Activated CD4-positive, alpha-beta T cell treated with anti-CD3 and anti-CD28 coated beads for 24 hours (primary cell): ENCODE data around the gene CCDC154.
"Not testable (repeated sequence)": the region's sequence is repeated elsewhere in the genome, so short reads cannot be mapped to it uniquely, and the experiment has no call there.

ENCODE experiments used
- DNase-seq, 2 donors: peaks; one replicate each; pipeline ENCODE4 v3.0.0-alpha.2; 2020; ENCODE audit warnings: low read depth in 2 of 2

The CCDC154 gene

GRCh38 chr16:1455190-1456171 is 11.1 kb upstream of the CCDC154 start:
- DNase-seq = no peak

DNA sequence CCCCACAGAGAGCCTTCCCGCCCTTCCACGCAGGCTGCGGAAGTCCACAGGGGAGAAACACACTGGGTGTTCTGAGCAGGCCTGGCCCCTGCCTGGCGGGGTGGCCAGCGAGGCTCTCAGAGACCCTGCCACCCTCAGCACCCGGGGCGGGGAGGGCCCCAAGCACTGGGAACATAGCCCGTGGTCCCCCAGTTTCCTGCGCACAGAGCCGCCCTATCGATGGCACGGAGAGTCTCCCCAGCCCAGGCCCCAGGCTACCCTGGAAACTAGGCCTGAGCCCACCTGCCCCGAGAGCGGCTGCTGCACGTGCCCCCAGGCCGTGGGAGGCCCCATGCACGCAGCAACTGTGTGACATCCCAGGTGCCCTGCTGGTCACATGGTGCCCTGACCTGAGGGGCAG is 10.2 kb upstream of the CCDC154 start:
- no peak for DNase-seq

DNA sequence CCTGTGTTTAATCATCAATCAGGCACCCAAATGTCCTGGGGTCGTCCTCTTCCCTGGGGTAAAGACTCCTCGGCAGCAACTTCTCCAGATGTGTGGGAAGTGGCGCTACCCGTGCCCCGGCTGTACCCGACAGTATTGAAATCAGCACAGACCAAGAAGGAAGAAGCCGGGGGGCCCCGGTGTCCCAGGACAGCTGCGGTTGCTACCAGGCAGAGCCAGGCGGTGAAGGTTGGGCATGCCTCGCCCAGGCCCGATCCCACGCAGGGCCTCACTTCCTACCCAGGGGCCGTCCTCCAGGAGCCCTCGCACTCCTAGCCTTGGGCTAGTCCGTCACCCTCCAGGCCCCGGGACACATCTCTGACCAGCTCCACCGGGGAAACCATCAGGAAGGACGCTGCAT is 9.0 kb upstream of the CCDC154 start:
- no peak for DNase-seq

DNA sequence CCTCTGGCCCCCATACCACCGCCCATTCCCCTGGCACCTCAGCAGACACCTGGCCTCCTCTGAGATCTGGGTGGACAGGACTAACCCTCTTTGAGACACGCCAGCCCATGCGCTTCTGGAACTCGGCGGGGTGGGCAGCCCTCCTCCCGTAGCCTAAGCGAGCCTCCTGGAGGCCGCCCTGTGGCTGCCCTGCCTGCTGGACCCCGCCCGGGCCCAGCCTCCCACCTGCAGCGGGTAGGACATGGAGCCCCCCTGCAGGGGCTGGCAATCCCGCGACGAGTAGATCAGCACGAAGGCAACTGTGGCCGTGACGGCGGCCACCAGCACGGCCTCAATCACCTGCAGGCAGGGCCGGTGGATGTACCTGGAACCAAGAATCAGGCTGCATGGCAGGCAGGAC is 8.2 kb upstream of the CCDC154 start:
- no peak for DNase-seq

GRCh38 chr16:1451702-1452392 is 7.5 kb upstream of the CCDC154 start:
- no peak for DNase-seq

GRCh38 chr16:1450841-1451240 is 6.5 kb upstream of the CCDC154 start:
- DNase-seq = no peak

DNA sequence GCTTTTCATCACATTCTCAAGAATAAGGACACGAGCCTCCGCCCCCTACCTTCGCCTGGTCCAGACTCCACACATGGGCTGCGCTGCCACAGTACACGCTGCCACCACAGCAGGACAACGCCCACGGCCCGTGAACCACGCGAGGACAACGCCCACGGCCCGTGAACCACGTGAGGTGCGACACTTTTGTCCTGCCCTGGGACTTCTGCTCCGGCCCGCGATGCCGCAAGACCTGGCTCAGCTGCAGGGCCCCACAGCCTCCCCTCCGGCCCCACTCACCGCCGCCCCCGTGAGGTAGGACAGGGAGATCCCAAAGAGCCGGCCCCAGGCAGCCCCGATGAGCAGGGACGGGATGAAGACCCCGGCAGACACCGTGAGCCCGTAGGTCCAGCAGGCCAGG is 5.9 kb upstream of the CCDC154 start:
- no peak for DNase-seq

GRCh38 chr16:1449201-1449788 is 4.9 kb upstream of the CCDC154 start:
- DNase-seq = no peak

- no peak for DNase-seq
Observed at GRCh38 chr16:1448536-1449116, 4.3 kb upstream of the CCDC154 start.

- DNase-seq = no peak
Observed at GRCh38 chr16:1447965-1448364, 3.6 kb upstream of the CCDC154 start.

- no peak for DNase-seq
Observed at GRCh38 chr16:1446296-1447080, 2.1 kb upstream of the CCDC154 start.

GRCh38 chr16:1445518-1446203 is 1.3 kb upstream of the CCDC154 start:
- DNase-seq = no peak

DNA sequence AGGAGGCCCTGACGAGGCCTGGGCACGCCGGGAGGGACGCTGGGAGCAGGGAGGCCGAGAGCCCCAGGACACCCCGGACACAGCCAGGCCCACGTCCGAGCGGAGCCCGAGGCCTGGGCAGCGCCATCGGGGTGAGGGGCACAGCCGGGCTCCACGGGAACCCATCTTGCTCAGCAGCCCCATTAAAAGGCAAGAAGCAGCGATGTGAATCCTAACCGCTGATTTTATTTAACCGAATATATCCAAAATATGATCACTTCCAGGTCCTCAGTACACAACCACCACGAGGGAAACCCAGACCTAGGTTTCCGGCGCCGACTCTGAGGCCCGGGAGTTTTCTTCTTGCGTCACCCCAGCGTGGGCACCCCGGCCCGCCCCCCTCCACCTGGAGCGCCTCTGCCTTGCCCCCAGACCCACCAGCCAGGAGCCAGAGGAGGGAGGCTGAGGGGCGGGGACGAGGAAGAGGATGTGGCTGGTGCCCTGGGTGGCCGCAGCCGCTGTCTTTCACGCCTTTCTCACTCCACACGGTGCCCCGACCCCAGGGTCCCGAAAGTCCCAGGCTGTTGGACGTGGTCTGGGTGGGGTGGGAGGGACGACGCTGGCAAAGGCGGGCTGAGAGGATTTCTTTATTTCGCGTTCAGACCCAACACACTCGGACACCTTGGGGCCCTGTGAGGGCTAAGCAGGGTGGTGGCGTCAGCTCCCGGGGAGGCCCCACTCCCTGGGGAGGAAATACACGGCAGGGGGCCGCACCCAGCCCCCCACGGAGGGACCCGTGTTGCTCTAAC is 568 bp upstream of the CCDC154 start:
- no peak for DNase-seq

- no peak for DNase-seq
Observed at GRCh38 chr16:1443403-1443973, 868 bp downstream of the CCDC154 start.

- DNase-seq = no peak
Observed at GRCh38 chr16:1442697-1443096, 1.7 kb downstream of the CCDC154 start.

GRCh38 chr16:1441391-1441829 is 2.9 kb downstream of the CCDC154 start:
- DNase-seq = no peak

DNA sequence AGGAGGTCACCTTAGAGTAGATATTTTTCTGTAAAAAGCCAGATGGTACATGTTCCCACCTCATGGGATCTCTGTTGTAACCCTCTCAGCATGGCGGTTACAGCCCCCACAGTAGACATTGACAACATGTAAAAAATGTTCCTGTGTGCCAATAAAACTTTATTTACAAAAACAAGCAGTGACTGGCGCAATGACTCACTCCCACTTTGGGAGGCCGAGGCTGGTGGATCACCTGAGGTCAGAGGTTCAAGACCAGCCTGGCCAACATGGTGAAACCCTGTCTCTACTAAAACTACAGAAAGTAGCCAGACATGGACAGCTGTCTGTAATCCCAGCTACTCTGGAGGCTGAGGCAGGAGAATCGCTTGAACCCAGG is 4.7 kb downstream of the CCDC154 start:
- not testable (repeated sequence) for DNase-seq

- no peak for DNase-seq
Observed at GRCh38 chr16:1439058-1439698, 5.2 kb downstream of the CCDC154 start.
